ENCODE data around the gene WDFY4. TPM values are rescaled to one million over a fixed set of nuclear protein-coding genes. Genes with fewer than 3 reads are reported as not detected.

The WDFY4 gene
- total RNA-seq, 1 donor: 28.9 TPM

DNA sequence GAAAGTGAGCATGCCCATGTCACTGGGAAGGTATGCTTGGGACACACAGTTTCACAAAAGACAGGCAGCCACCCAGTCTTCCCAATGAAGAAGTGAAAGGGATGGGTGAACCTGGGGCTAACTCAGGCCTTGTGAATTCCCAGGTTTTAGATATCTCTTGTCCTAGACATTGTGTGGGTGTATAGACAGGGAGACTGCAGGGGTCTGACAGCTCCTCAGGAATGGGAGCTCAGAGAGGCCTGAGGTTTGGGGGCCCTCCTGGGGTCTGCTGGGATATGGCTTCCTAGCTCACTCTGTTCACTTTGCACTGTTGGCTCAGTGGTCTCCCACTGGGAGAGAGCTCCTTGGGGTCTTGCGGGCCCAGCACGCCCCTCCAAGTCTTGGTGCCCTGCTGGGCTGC, 47.0 kb downstream of the WDFY4 start:
- no peak overlapping the region for H3K4me3 ChIP-seq (ENCODE audit: low read length)
- no peaks in the 10 kb centered on the region for H3K27me3 ChIP-seq (ENCODE audit: insufficient read depth, low read length)
- no peaks in the 10 kb centered on the region for H3K9me3 ChIP-seq (ENCODE audit: low read depth, low read length)
- no peaks in the 10 kb centered on the region for H3K4me1 ChIP-seq (ENCODE audit: insufficient read depth, low read length)

DNA sequence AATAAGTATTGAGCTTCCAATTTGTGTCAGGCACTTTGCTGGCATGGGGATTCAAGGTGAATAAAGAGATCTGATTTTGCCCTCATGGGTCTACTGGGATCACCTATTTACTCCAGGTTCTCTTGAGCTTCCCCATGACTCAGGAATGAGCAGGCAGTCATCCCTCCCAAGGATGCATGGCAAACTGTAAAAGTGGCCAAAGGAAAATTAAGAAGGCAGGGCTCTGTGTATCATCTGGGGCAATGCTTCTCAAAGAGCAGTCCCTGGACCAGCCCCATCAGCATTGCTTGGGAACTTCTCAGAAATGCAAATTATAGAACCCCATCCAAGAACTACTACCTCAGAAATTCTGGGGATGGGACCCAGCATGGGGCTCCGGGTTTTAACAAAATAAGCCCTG, 48.7 kb downstream of the WDFY4 start:
- H3K4me3 ChIP-seq (ENCODE audit: low read length): no peak overlapping the region
- no peaks in the 10 kb centered on the region for H3K27me3 ChIP-seq (ENCODE audit: insufficient read depth, low read length)
- H3K4me1 ChIP-seq (ENCODE audit: insufficient read depth, low read length): no peaks in the 10 kb centered on the region
- no peaks in the 10 kb centered on the region for H3K9me3 ChIP-seq (ENCODE audit: low read depth, low read length)

DNA sequence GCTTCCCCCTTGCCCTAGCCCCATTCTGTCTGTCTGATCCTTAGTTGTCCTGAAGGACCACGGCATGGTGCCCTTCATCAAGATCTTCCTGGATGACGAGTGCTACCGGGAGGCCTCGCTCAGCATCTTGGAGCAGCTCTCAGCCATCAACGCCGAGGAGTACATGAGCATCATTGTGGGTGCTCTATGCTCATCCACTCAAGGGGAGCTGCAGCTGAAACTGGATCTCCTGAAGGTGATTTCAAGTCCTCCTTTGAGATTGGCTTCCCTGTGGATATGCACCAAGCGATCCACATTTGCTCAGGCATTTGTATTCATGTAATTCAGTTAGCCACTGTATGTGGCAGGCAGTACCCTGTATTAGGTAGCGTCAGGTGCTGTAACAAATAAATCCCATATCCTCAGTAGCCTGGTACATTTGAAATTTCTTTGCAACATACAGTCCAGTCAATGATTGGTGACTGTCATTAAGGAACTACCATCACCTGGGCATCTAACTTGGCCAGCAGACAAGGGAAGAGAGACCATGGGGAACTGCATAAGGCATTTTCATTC, 51.2 kb downstream of the WDFY4 start:
- H3K27me3 ChIP-seq (ENCODE audit: insufficient read depth, low read length): no peaks in the 10 kb centered on the region
- H3K9me3 ChIP-seq (ENCODE audit: low read depth, low read length): no peaks in the 10 kb centered on the region
- no peaks in the 10 kb centered on the region for H3K4me1 ChIP-seq (ENCODE audit: insufficient read depth, low read length)
- H3K4me3 ChIP-seq (ENCODE audit: low read length): no peak overlapping the region

DNA sequence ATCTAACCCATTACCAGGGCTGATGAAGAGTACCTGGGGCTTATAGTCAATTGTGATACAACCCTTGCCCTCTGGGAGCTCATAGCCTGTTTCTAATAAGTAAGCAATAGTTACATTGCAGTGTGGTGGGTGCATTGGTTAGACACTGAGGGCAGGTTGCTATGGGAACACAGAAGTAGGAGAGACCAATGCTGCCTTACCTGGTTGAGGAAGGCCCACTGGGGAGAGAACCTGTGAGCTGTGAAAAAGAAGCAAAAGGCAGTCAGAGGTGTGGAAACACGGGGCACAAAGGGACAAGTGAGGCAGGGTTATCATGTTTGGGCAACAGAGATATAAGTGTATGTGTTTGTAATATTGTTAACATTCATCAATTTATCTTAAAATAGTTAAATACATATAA, 51.9 kb downstream of the WDFY4 start:
- H3K4me3 ChIP-seq (ENCODE audit: low read length): no peak overlapping the region
- H3K27me3 ChIP-seq (ENCODE audit: insufficient read depth, low read length): no peaks in the 10 kb centered on the region
- H3K4me1 ChIP-seq (ENCODE audit: insufficient read depth, low read length): no peaks in the 10 kb centered on the region
- no peaks in the 10 kb centered on the region for H3K9me3 ChIP-seq (ENCODE audit: low read depth, low read length)

DNA sequence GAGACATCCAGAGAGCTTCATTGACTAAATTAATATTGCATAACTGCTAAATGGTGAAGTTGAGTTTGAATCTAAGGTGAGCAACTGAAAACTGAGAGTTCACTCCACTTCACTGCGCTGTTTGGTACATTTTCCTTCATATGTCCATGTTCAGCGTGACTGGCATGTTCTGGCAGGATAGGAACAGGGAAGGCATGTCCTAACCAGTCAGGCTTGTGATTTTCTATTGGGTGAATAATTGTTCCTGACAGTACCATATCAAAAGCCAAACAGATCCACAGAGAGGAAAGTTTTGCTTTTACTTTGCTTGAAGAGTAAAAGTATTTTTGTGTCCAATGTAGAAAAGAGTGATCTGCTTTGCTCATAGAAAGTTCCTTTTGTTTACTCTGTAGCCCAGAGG, 53.2 kb downstream of the WDFY4 start:
- no peaks in the 10 kb centered on the region for H3K9me3 ChIP-seq (ENCODE audit: low read depth, low read length)
- H3K4me3 ChIP-seq (ENCODE audit: low read length): no peak overlapping the region

DNA sequence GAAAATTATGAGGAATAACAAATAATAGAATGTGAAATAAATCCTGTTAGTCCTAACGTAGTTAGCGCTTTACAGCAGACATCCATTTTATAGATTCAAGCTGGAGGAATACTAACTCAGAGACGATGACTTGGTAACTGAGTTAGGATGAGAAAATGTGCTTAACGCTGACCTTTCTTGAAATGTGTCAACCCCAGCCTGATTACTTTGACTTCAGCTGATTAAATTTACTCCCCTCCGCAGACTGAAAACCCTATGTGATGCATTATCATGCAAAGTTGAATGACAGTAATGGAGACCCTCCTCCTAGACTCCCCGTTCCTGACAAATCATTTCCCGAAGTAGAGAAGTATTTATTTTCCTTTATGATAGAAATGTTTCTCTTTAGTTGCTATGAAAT, 54.5 kb downstream of the WDFY4 start:
- H3K27me3 ChIP-seq (ENCODE audit: insufficient read depth, low read length): no peaks in the 10 kb centered on the region
- no peaks in the 10 kb centered on the region for H3K9me3 ChIP-seq (ENCODE audit: low read depth, low read length)
- no peaks in the 10 kb centered on the region for H3K4me1 ChIP-seq (ENCODE audit: insufficient read depth, low read length)
- no peak overlapping the region for H3K4me3 ChIP-seq (ENCODE audit: low read length)

More for the DNA sequence above, 53.2 kb downstream of the WDFY4 start:
- Histone ChIP-seq H3K4me1 (ENCODE audit: insufficient read depth, low read length) (no peaks in the 10 kb centered on the region), H3K27me3 (ENCODE audit: insufficient read depth, low read length) (no peaks in the 10 kb centered on the region)

DNA sequence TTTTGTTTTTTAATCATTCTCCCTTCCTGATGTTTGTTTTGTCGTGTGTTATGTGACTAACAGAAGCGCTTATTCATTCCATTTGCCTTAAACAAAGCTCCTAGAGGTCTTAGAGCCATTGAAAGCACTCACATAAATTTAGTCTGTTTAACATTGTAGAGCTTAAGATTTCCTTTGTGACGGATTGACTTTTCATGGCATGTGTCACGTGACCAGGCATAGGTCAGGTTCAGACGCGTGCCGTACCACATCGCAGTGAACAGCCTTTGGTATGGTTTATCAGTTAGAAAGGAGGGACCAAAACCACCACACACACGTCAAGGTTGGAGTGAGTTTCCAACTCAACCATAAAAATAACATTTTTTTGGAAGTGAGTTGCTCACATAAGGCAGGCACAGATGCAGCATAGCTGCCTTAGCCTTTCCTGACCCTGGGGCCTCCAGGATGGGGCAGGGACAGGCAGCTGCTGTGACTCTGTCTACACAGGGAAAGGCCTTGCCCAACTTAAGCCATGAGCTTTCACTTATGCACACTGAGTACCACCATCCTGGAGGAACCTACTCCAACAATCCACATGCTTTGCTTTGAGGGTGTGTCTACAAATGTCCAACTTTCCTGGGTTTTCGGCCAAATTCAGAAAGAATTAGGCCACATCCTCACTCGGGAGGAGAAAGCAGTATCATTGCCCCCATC, 55.5 kb downstream of the WDFY4 start:
- no peaks in the 10 kb centered on the region for H3K4me1 ChIP-seq (ENCODE audit: insufficient read depth, low read length)
- H3K27me3 ChIP-seq (ENCODE audit: insufficient read depth, low read length): no peaks in the 10 kb centered on the region
- no peaks in the 10 kb centered on the region for H3K9me3 ChIP-seq (ENCODE audit: low read depth, low read length)
- H3K4me3 ChIP-seq (ENCODE audit: low read length): no peak overlapping the region

DNA sequence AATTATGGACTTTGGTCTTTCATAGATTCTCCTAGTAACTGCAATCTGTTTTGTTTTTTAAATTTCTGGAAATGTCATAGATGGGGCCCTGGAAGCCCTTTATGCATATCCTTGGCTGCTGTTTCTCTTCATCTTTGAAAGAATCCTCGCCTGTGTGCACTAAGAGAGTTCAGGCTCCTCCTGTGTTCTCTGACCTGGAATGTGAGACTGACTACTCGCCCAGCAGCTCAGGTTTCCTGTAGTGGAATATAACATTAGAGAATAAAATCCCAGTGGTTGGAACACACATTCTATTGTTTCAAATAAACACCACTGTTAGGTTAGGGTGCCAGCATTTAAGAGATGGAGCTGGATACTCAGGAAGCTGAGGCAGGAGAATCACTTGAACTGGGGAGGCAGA, 56.3 kb downstream of the WDFY4 start:
- Histone ChIP-seq H3K4me3 (ENCODE audit: low read length) (no peak overlapping the region), H3K4me1 (ENCODE audit: insufficient read depth, low read length) (no peaks in the 10 kb centered on the region), H3K27me3 (ENCODE audit: insufficient read depth, low read length) (no peaks in the 10 kb centered on the region), H3K9me3 (ENCODE audit: low read depth, low read length) (no peaks in the 10 kb centered on the region)

DNA sequence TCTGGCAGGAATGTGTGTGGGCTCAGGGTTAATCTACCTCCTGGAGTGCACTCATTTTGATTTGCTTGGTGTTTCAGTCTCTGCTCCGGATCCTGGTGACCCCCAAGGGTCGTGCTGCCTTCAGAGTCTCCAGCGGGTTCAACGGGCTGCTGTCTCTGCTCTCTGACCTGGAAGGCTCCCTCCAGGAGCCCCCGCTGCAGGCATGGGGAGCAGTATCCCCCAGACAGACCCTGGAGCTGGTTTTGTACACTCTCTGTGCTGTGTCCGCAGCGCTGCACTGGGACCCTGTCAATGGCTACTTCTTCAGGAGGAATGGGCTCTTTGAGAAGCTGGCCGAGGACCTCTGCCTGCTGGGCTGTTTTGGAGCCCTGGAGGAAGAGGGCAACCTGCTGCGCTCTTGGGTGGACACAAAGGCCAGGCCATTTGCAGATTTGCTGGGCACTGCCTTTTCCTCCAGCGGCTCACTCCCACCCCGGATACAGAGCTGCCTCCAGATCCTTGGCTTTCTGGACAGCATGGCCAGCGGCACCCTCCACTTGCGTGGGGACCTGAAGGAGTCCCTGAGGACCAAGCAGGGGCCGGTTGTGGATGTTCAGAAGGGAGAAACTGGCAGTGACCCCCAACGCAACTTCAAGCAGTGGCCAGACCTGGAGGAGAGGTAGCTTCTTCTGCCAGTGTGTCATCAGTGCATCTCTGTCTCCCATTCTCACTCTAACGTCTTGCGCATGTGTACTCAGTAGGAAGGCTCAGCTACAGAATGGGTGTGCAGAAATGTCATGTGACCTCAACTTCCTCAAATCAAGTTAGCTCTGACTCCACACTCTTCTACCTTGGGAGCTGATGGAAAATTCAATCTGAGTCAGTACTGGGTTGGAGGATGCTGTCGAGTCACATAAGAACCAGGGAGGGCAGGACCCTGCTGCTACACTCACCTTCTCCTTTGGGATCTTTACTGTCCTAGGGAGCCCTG, 58.5 kb downstream of the WDFY4 start:
- H3K9me3 ChIP-seq (ENCODE audit: low read depth, low read length): no peaks in the 10 kb centered on the region
- no peak overlapping the region for H3K4me3 ChIP-seq (ENCODE audit: low read length)
- H3K4me1 ChIP-seq (ENCODE audit: insufficient read depth, low read length): peaks cover 6% of the 10 kb centered on the region
- no peaks in the 10 kb centered on the region for H3K27me3 ChIP-seq (ENCODE audit: insufficient read depth, low read length)

DNA sequence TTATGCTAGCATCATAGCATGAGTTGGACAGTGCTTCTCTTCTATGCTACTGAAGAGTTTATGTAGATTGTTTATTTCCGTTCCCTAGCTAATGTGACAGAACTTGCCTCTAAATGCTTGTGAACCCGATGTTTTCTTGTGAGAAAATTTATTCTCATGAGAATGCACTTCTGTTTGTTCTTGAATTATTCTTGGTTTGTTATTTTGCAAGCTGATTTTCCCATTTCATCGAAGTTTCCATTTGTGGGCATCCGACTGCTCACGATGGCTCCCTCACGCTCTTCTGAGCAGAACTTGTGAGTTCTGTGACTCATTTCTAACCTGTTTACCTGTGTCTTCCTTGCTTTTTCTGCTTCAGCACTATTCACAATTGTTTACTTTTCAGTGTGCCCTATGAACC, 59.9 kb downstream of the WDFY4 start:
- Histone ChIP-seq H3K27me3 (ENCODE audit: insufficient read depth, low read length) (no peaks in the 10 kb centered on the region), H3K4me1 (ENCODE audit: insufficient read depth, low read length) (peaks cover 13% of the 10 kb centered on the region), H3K9me3 (ENCODE audit: low read depth, low read length) (no peaks in the 10 kb centered on the region), H3K4me3 (ENCODE audit: low read length) (no peak overlapping the region)

DNA sequence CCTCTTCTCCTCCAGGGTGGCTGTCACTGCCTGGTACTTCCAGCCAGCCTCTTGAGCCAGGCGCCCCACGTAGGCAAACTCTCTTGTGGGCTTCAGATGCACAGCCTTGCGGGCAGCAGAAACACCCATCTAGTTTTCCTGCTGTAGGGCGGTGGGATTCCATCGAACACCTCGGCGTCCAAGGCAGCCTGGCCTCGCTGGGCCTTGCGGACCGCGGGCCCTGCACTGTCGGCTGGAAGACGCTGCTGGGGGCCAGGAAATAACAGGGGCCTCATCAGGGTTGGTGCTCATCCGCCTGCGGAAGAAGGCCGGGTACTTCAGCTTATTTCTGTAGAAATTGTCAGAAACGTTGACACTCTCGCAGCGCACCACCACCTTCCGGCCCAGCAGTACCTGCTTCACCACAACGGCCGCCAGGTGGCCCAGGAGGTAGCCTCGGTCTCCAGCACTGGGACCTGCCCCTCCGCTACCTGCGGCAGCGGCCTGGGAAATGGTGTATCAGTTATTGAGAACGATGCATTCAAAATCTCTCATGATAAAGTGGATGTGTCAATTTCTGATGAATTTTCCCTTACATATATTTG, 61.1 kb downstream of the WDFY4 start:
- Histone ChIP-seq H3K4me1 (ENCODE audit: insufficient read depth, low read length) (peaks cover 13% of the 10 kb centered on the region), H3K9me3 (ENCODE audit: low read depth, low read length) (no peaks in the 10 kb centered on the region), H3K27me3 (ENCODE audit: insufficient read depth, low read length) (no peaks in the 10 kb centered on the region), H3K4me3 (ENCODE audit: low read length) (no peak overlapping the region)

DNA sequence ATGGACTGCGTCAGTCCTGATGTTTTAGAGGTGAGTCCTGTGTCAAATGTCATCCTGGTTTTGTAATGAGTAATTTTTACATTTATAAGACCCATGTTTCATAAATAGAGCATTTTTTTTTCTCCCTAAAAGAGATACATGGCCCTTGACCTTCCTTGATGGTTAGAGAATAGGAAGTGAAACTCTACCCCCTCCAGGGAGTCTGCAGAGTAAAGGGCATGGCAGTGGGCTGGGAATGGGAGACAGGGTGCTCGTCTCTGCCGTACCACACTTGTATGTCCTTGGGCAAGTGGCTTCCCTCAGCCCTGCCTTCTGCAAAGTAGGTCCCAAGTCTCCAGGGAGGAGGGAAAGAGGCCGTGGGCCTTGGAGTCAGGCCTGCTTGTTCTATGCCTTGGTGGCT, 63.9 kb downstream of the WDFY4 start:
- Histone ChIP-seq H3K27me3 (ENCODE audit: insufficient read depth, low read length) (no peaks in the 10 kb centered on the region), H3K4me3 (ENCODE audit: low read length) (no peak overlapping the region), H3K9me3 (ENCODE audit: low read depth, low read length) (no peaks in the 10 kb centered on the region), H3K4me1 (ENCODE audit: insufficient read depth, low read length) (peaks cover 13% of the 10 kb centered on the region)

DNA sequence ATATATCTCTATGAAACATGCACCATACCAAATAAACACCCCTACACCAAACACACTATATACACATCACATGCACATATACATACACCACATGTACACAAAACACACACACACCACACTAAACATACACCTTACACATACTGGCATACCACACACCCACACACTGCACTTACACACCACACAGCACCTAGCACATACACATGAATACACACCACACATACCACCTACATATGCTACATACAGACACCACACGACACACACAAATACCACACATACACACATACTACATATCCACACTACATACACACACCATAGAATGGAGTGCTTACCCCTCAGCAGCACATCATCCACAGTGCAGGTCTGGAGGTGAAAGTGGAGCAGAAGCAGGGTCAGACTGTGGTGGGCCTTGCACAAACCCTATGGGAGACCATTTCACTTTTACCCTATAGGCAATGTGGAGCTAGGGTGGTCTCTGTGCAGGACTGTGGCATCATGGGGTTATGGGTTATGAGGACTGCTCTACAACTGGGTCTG, 64.6 kb downstream of the WDFY4 start:
- no peaks in the 10 kb centered on the region for H3K9me3 ChIP-seq (ENCODE audit: low read depth, low read length)
- H3K4me3 ChIP-seq (ENCODE audit: low read length): no peak overlapping the region
- H3K27me3 ChIP-seq (ENCODE audit: insufficient read depth, low read length): no peaks in the 10 kb centered on the region
- H3K4me1 ChIP-seq (ENCODE audit: insufficient read depth, low read length): peaks cover 13% of the 10 kb centered on the region

DNA sequence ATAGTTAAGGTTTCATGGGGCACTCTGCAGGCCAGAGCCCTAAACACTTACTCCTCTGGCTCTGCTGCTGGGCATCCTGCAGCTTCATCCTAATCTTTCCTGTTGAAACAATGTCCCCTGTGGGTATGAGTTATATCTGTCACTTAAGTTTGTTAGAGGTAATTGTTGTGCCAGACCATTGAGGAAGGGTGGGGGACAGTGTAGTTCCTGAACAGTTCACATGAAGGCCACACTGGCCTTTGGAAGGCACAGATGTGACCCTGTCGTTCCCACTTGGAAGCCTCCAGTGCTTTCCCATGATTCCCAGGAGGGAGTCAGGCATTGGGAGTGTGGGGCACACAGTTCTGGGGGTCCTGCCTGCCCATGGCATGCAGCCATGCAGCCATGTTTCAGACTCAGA, 65.3 kb downstream of the WDFY4 start:
- no peaks in the 10 kb centered on the region for H3K9me3 ChIP-seq (ENCODE audit: low read depth, low read length)
- H3K4me1 ChIP-seq (ENCODE audit: insufficient read depth, low read length): peaks cover 13% of the 10 kb centered on the region
- no peaks in the 10 kb centered on the region for H3K27me3 ChIP-seq (ENCODE audit: insufficient read depth, low read length)
- no peak overlapping the region for H3K4me3 ChIP-seq (ENCODE audit: low read length)

DNA sequence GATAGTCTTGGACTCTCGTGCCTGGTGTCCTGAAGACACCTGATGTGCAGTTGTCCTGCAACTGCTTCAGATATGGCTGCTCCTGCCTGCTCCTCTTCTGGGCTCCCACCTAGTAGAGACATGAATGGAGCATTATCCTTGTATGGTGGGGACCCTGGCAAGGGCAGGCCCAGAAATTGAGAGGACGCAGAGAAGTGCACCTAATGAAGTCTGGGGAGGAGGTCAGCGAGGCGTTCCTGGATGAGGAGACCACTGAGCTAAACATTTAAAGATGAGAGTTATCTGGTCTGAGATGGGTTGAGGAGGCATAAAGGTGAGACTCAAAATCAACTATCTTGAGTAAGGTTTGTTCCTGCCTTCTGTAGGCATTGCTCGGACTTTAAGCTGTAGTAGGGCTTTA, 66.3 kb downstream of the WDFY4 start:
- H3K4me1 ChIP-seq (ENCODE audit: insufficient read depth, low read length): peaks cover 13% of the 10 kb centered on the region
- no peaks in the 10 kb centered on the region for H3K9me3 ChIP-seq (ENCODE audit: low read depth, low read length)
- no peaks in the 10 kb centered on the region for H3K27me3 ChIP-seq (ENCODE audit: insufficient read depth, low read length)
- H3K4me3 ChIP-seq (ENCODE audit: low read length): no peak overlapping the region
